HepG2 (cell line): ENCODE results near the gene TOP2A. TPM values are rescaled to one million over a fixed set of nuclear protein-coding genes. Genes with fewer than 3 reads are reported as not detected.

Experiments used
- ATRX ChIP-seq: sonication (generic); formaldehyde crosslinking; IDR thresholded peaks from 2 replicates; pipeline ENCODE4 v1.4.0; 2020; ENCODE audit warnings: missing genetic modification reagents, borderline replicate concordance
- BCL6 ChIP-seq: IDR thresholded peaks from 2 replicates; pipeline ENCODE4 v1.6.1; 2016; ENCODE audit warnings: missing genetic modification reagents, missing compliant biosample characterization
- BORCS8-MEF2B ChIP-seq: sonication (generic); formaldehyde crosslinking; IDR thresholded peaks from 2 replicates; pipeline ENCODE4 v1.8.0; 2022; ENCODE audit warnings: mild to moderate bottlenecking, missing genetic modification reagents
- EZH2 ChIP-seq: conservative IDR thresholded peaks from 2 replicates; pipeline ENCODE4 v1.6.1; 2012; ENCODE audit warnings: mild to moderate bottlenecking, low read depth, low read length, moderate library complexity
- MIER3 ChIP-seq: IDR thresholded peaks from 2 replicates; pipeline ENCODE4 v1.6.1; 2016; ENCODE audit warnings: missing compliant biosample characterization, borderline replicate concordance
- NFE2 ChIP-seq: sonication (generic); formaldehyde crosslinking; IDR thresholded peaks from 2 replicates; pipeline ENCODE4 v1.4.0; 2020; ENCODE audit warnings: missing genetic modification reagents
- SAP130 ChIP-seq: IDR thresholded peaks from 2 replicates; pipeline ENCODE4 v1.6.1; 2016; ENCODE audit warnings: low read depth
- SMAD3 ChIP-seq: sonication (generic); formaldehyde crosslinking; IDR thresholded peaks from 2 replicates; pipeline ENCODE4 v1.4.0; 2020; ENCODE audit warnings: missing genetic modification reagents
- SP4 ChIP-seq: sonication (generic); formaldehyde crosslinking; IDR thresholded peaks from 2 replicates; pipeline ENCODE4 v1.8.1; 2023; ENCODE audit warnings: mild to moderate bottlenecking, missing genetic modification reagents
- ZBTB8A ChIP-seq: sonication (generic); formaldehyde crosslinking; IDR thresholded peaks from 2 replicates; pipeline ENCODE4 v1.4.0; 2020; ENCODE audit warnings: mild to moderate bottlenecking, low read depth, missing genetic modification reagents, borderline replicate concordance
- ZKSCAN5 ChIP-seq: sonication (generic); formaldehyde crosslinking; IDR thresholded peaks from 2 replicates; pipeline ENCODE4 v1.5.1; 2020; ENCODE audit warnings: mild to moderate bottlenecking, missing genetic modification reagents
- ZNF205 ChIP-seq: IDR thresholded peaks from 2 replicates; pipeline ENCODE4 v1.6.1; 2018; ENCODE audit warnings: missing biosample characterization, missing genetic modification reagents
- ZSCAN9 ChIP-seq: IDR thresholded peaks from 2 replicates; pipeline ENCODE4 v1.6.1; 2016; ENCODE audit warnings: borderline replicate concordance
- polyA plus RNA-seq, 8 experiments: library from polyadenylated mRNA; depleted of rRNA in 3 of 8; stranded (reverse) in 7 of 8; unstranded in 1 of 8; fragments of >200 nt; fragmentation: Illumina TruSeq in 4 of 8; extraction: Trizol in 4 of 8; gene quantifications; 2 replicates each; pipeline versions ENCODE4 v1.2.1 to v1.2.3, GENCODE V29; 2011 to 2016; ENCODE audit warnings: low read depth in 4 of 8, missing spikeins in 1 of 8, mixed read lengths in 1 of 8; ENCODE audit not compliant: insufficient read depth in 1 of 8
- total RNA-seq, 5 experiments: library from RNA; depleted of rRNA; stranded (reverse); fragments of >200 nt; fragmentation: Illumina TruSeq; extraction: Trizol; gene quantifications; 2 replicates each; pipeline ENCODE4 v1.2.3, GENCODE V29; 2016; ENCODE audit warnings: low read depth in 1 of 5
- TF ChIP-seq, protein P1 (sequence below): fragments of 450-650 bp; IDR thresholded peaks from 2 replicates; pipeline ENCODE4 v1.6.1; 2016
- TF ChIP-seq, protein P2 (sequence below), 2 experiments: IDR thresholded peaks; 2 replicates each; pipeline ENCODE4 v1.6.1; 2011 to 2012; ENCODE audit warnings: low read length in 2 of 2, borderline replicate concordance in 1 of 2, low read depth in 1 of 2, mild to moderate bottlenecking in 1 of 2, moderate library complexity in 1 of 2
- TF ChIP-seq, protein P3 (sequence below): IDR thresholded peaks from 2 replicates; pipeline ENCODE4 v1.6.1; 2016; ENCODE audit warnings: missing compliant biosample characterization, missing genetic modification reagents, borderline replicate concordance
- TF ChIP-seq, protein P4 (sequence below): sonication (generic); formaldehyde crosslinking; IDR thresholded peaks from 2 replicates; pipeline ENCODE4 v1.4.0; 2020; ENCODE audit warnings: missing genetic modification reagents

Gene TOP2A
- total and polyA plus RNA-seq, 2 of the 13 experiments (the other 11 are each of a cell fraction or from before 2014, with no cell fraction given), result 108 to 327 TPM

DNA sequence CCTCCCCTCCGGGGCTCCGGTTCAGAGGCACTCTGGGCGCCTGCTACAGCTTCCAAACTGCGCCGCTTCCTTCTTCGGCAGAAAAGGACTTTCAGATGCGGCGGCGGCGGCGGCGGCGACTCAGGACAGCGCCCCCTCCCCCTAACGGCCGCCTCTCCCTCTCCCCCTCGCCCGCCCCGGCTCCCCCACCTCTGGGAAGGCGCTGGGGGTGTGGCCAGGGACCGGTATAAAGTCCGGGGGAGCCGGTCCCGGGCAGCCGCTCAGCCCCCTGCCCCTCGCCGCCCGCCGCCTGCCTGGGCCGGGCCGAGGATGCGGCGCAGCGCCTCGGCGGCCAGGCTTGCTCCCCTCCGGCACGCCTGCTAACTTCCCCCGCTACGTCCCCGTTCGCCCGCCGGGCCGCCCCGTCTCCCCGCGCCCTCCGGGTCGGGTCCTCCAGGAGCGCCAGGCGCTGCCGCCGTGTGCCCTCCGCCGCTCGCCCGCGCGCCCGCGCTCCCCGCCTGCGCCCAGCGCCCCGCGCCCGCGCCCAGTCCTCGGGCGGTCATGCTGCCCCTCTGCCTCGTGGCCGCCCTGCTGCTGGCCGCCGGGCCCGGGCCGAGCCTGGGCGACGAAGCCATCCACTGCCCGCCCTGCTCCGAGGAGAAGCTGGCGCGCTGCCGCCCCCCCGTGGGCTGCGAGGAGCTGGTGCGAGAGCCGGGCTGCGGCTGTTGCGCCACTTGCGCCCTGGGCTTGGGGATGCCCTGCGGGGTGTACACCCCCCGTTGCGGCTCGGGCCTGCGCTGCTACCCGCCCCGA lies 25.7 kb upstream of the TOP2A start, which contains the start of gene IGFBP4 (continued):
- TF ChIP-seq NFE2 (CRISPR knock-in tag) (no peak), SAP130 (CRISPR knock-in tag) (peak; percentile 83), EZH2 (no peak), SP4 (CRISPR knock-in tag) (peak; percentile 73), ZNF205 (CRISPR knock-in tag) (peak; percentile 53; the same call in 1 of the 2 replicates), MIER3 (peak; percentile 33; the same call in 1 of the 2 replicates), ZBTB8A (no peak), BORCS8-MEF2B (CRISPR knock-in tag) (peak; percentile 86), BCL6 (CRISPR knock-in tag) (peak; percentile 61), ZKSCAN5 (CRISPR knock-in tag) (no peak), ZSCAN9 (CRISPR knock-in tag) (no peak), SMAD3 (CRISPR knock-in tag) (no peak), ATRX (no peak)
- TF ChIP-seq, protein P1, sequence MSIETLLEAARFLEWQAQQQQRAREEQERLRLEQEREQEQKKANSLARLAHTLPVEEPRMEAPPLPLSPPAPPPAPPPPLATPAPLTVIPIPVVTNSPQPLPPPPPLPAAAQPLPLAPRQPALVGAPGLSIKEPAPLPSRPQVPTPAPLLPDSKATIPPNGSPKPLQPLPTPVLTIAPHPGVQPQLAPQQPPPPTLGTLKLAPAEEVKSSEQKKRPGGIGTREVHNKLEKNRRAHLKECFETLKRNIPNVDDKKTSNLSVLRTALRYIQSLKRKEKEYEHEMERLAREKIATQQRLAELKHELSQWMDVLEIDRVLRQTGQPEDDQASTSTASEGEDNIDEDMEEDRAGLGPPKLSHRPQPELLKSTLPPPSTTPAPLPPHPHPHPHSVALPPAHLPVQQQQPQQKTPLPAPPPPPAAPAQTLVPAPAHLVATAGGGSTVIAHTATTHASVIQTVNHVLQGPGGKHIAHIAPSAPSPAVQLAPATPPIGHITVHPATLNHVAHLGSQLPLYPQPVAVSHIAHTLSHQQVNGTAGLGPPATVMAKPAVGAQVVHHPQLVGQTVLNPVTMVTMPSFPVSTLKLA, result no peak
- TF ChIP-seq, protein P2, sequence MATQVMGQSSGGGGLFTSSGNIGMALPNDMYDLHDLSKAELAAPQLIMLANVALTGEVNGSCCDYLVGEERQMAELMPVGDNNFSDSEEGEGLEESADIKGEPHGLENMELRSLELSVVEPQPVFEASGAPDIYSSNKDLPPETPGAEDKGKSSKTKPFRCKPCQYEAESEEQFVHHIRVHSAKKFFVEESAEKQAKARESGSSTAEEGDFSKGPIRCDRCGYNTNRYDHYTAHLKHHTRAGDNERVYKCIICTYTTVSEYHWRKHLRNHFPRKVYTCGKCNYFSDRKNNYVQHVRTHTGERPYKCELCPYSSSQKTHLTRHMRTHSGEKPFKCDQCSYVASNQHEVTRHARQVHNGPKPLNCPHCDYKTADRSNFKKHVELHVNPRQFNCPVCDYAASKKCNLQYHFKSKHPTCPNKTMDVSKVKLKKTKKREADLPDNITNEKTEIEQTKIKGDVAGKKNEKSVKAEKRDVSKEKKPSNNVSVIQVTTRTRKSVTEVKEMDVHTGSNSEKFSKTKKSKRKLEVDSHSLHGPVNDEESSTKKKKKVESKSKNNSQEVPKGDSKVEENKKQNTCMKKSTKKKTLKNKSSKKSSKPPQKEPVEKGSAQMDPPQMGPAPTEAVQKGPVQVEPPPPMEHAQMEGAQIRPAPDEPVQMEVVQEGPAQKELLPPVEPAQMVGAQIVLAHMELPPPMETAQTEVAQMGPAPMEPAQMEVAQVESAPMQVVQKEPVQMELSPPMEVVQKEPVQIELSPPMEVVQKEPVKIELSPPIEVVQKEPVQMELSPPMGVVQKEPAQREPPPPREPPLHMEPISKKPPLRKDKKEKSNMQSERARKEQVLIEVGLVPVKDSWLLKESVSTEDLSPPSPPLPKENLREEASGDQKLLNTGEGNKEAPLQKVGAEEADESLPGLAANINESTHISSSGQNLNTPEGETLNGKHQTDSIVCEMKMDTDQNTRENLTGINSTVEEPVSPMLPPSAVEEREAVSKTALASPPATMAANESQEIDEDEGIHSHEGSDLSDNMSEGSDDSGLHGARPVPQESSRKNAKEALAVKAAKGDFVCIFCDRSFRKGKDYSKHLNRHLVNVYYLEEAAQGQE (IDR thresholded peaks at IDR 0.05; ENCODE audit: borderline replicate concordance in 1 of 2, low read depth in 1 of 2, low read length in 2 of 2), result no peak
- TF ChIP-seq, protein P3, sequence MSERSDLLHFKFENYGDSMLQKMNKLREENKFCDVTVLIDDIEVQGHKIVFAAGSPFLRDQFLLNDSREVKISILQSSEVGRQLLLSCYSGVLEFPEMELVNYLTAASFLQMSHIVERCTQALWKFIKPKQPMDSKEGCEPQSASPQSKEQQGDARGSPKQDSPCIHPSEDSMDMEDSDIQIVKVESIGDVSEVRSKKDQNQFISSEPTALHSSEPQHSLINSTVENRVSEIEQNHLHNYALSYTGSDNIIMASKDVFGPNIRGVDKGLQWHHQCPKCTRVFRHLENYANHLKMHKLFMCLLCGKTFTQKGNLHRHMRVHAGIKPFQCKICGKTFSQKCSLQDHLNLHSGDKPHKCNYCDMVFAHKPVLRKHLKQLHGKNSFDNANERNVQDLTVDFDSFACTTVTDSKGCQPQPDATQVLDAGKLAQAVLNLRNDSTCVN (CRISPR knock-in tag), result peak; percentile 68; the same call in 1 of the 2 replicates
- TF ChIP-seq, protein P4, sequence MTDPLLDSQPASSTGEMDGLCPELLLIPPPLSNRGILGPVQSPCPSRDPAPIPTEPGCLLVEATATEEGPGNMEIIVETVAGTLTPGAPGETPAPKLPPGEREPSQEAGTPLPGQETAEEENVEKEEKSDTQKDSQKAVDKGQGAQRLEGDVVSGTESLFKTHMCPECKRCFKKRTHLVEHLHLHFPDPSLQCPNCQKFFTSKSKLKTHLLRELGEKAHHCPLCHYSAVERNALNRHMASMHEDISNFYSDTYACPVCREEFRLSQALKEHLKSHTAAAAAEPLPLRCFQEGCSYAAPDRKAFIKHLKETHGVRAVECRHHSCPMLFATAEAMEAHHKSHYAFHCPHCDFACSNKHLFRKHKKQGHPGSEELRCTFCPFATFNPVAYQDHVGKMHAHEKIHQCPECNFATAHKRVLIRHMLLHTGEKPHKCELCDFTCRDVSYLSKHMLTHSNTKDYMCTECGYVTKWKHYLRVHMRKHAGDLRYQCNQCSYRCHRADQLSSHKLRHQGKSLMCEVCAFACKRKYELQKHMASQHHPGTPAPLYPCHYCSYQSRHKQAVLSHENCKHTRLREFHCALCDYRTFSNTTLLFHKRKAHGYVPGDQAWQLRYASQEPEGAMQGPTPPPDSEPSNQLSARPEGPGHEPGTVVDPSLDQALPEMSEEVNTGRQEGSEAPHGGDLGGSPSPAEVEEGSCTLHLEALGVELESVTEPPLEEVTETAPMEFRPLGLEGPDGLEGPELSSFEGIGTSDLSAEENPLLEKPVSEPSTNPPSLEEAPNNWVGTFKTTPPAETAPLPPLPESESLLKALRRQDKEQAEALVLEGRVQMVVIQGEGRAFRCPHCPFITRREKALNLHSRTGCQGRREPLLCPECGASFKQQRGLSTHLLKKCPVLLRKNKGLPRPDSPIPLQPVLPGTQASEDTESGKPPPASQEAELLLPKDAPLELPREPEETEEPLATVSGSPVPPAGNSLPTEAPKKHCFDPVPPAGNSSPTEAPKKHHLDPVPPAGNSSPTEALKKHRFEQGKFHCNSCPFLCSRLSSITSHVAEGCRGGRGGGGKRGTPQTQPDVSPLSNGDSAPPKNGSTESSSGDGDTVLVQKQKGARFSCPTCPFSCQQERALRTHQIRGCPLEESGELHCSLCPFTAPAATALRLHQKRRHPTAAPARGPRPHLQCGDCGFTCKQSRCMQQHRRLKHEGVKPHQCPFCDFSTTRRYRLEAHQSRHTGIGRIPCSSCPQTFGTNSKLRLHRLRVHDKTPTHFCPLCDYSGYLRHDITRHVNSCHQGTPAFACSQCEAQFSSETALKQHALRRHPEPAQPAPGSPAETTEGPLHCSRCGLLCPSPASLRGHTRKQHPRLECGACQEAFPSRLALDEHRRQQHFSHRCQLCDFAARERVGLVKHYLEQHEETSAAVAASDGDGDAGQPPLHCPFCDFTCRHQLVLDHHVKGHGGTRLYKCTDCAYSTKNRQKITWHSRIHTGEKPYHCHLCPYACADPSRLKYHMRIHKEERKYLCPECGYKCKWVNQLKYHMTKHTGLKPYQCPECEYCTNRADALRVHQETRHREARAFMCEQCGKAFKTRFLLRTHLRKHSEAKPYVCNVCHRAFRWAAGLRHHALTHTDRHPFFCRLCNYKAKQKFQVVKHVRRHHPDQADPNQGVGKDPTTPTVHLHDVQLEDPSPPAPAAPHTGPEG (CRISPR knock-in tag), result 0 out of 2 replicates have a peak, but pooled peaks have one; percentile 55
